ENCODE results near the gene CACNA2D3. TPM values are rescaled to one million over a fixed set of nuclear protein-coding genes. Genes with fewer than 3 reads are reported as not detected.

Gene CACNA2D3
- total RNA-seq, 1 donor from 2014 or later = 0.29 TPM

GRCh38 chr3:54570008-54570407 lies 447.7 kb downstream of the CACNA2D3 start:
- no peaks in the 10 kb centered on the region for H3K9me3 Mint-ChIP-seq (ENCODE audit: low read depth)
- TF ChIP-seq CTCF (IDR thresholded peaks at IDR 0.05; ENCODE audit: unreplicated experiment) = no peak
- H3K4me3 Mint-ChIP-seq (ENCODE audit: low read depth) = no peak overlapping the region
- DNase-seq (ENCODE audit: low spot score, unreplicated experiment) = no peak
- H3K27me3 Mint-ChIP-seq = no peaks in the 10 kb centered on the region
- no peaks in the 10 kb centered on the region for H3K4me1 Mint-ChIP-seq (ENCODE audit: low read depth)
- H3K36me3 Mint-ChIP-seq (ENCODE audit: insufficient read depth) = no peaks in the 10 kb centered on the region
- no peak overlapping the region for H3K27ac Mint-ChIP-seq

- H3K4me3 Mint-ChIP-seq (ENCODE audit: low read depth) = no peak overlapping the region
- H3K27me3 Mint-ChIP-seq = peaks cover 3% of the 10 kb centered on the region
- no peak overlapping the region for H3K27ac Mint-ChIP-seq
- no peak for DNase-seq (ENCODE audit: low spot score, unreplicated experiment)
- H3K4me1 Mint-ChIP-seq (ENCODE audit: low read depth) = peaks cover 7% of the 10 kb centered on the region
- H3K9me3 Mint-ChIP-seq (ENCODE audit: low read depth) = no peaks in the 10 kb centered on the region
- TF ChIP-seq CTCF (IDR thresholded peaks at IDR 0.05; ENCODE audit: unreplicated experiment) = no peak
- H3K36me3 Mint-ChIP-seq (ENCODE audit: insufficient read depth) = no peaks in the 10 kb centered on the region
These were observed 450.0 kb downstream of the CACNA2D3 start for GRCh38 chr3:54572197-54572895.

GRCh38 chr3:54573858-54574257 lies 451.5 kb downstream of the CACNA2D3 start:
- Mint-ChIP-seq H3K27ac (no peak overlapping the region), H3K4me3 (ENCODE audit: low read depth) (no peak overlapping the region), H3K36me3 (ENCODE audit: insufficient read depth) (no peaks in the 10 kb centered on the region), H3K9me3 (ENCODE audit: low read depth) (no peaks in the 10 kb centered on the region), H3K4me1 (ENCODE audit: low read depth) (peaks cover 7% of the 10 kb centered on the region), H3K27me3 (peaks cover 3% of the 10 kb centered on the region)
- no peak for TF ChIP-seq CTCF (IDR thresholded peaks at IDR 0.05; ENCODE audit: unreplicated experiment)
- DNase-seq (ENCODE audit: low spot score, unreplicated experiment) = no peak

GRCh38 chr3:54574906-54575617 lies 452.7 kb downstream of the CACNA2D3 start:
- no peak for TF ChIP-seq CTCF (IDR thresholded peaks at IDR 0.05; ENCODE audit: unreplicated experiment)
- Mint-ChIP-seq H3K9me3 (ENCODE audit: low read depth) (no peaks in the 10 kb centered on the region), H3K36me3 (ENCODE audit: insufficient read depth) (no peaks in the 10 kb centered on the region), H3K27me3 (peaks cover 5% of the 10 kb centered on the region), H3K4me3 (ENCODE audit: low read depth) (no peak overlapping the region), H3K27ac (no peak overlapping the region), H3K4me1 (ENCODE audit: low read depth) (peaks cover 7% of the 10 kb centered on the region)
- DNase-seq (ENCODE audit: low spot score, unreplicated experiment) = no peak

- Mint-ChIP-seq H3K36me3 (ENCODE audit: insufficient read depth) (no peaks in the 10 kb centered on the region), H3K27ac (no peak overlapping the region), H3K4me1 (ENCODE audit: low read depth) (peaks cover 7% of the 10 kb centered on the region), H3K9me3 (ENCODE audit: low read depth) (no peaks in the 10 kb centered on the region), H3K27me3 (peaks cover 8% of the 10 kb centered on the region), H3K4me3 (ENCODE audit: low read depth) (no peak overlapping the region)
- no peak for DNase-seq (ENCODE audit: low spot score, unreplicated experiment)
- no peak for TF ChIP-seq CTCF (IDR thresholded peaks at IDR 0.05; ENCODE audit: unreplicated experiment)
These were observed 453.2 kb downstream of the CACNA2D3 start for GRCh38 chr3:54575618-54575960.
